SIG-M5 treated with dmso at 0.1 percent for 504 hours (cell line): ENCODE results near the gene GSPT1.
"Not testable (repeated sequence)": the region's sequence is repeated elsewhere in the genome, so short reads cannot be mapped to it uniquely, and the experiment has no call there.

Experiments
- DNase-seq: peaks from one replicate; lab custom pipeline; 2025; ENCODE audit not compliant: unreplicated experiment; lab: John Stamatoyannopoulos, UW

GSPT1 gene

DNA sequence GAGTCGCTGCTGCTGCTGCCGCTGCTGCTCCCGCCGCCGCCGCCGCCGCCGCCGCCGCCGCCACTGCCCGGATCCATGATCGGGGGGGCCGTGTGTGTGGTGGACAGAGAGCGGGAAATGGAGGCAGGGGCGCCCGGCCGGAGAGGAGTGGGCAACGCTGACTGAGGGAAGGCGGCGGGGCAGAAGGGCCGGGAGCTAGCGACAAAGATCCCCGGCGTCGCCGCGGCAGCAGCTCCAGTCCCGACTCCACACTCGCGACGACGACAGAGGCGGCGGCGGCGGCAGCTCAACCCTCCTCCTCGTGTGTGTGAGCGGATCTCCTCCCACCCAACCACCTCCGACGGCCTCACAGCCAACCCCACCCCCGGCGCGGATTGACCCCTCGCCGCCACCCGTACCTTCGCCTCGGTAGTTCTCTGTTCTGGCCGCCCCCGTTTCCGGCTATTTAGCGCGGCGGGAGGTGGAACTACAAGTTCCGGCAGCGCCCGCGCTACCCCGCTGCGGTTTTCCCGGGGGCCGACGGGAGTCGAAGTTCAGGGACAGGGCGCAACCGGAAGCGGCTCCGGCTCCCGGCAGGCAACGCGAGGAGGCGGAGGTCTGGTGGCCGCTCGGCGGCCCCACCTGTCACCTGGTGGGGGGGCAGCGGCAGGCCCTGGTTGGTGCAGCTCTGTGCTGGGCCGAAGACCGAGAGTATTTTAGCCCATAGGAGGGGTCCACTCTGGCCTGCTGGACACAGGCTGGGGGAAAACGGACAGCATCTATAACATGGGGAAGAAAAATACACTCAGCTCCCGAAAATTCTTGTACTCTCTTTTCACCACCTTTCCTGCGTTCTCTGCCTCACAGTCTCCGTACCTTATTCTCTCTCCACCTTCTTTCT lies at the start of gene GSPT1:
TSS of gene GSPT1 (minus strand) at position 313 of the 880 bp plus-strand sequence. CDS start at position 77, 236 bp downstream.
- peak; percentile 97 for DNase-seq

DNA sequence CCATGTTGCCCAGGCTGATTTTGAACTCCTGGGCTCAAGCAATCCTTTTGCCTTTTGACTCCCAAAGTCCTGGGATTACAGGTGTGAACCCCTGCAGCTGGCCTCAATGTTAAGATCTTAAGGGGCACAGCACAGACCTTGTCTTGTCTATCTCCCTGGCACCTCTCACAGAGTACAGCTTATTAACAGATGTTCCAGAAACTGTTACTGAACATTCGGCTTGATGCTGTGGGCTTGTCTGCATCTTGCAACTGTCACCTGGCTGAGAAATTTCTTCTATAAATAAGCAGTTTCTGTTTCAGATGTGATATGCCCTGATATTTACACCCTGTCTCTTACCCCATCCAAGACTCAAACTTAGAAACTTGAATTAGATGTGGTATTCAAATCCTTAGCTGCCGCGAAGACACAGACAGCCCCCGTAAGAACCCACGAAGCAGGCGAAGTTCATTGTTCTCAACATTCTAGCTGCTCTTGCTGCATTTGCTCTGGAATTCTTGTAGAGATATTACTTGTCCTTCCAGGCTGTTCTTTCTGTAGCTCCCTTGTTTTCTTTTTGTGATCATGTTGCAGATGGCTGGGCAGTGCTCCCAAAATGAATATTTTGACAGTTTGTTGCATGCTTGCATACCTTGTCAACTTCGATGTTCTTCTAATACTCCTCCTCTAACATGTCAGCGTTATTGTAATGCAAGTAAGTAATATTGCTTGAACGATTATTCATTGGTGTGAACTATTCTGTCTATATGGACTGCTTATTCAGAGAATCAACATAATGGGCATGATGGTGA lies 49.2 kb upstream of the GSPT1 start, which contains the start of gene TNFRSF17:
TSS of gene TNFRSF17 (plus strand) at position 450 of the 791 bp plus-strand sequence. CDS start at position 565, 115 bp downstream.
- DNase-seq = no peak

GRCh38 chr16:11963706-11964105 lies 48.0 kb upstream of the GSPT1 start:
- no peak for DNase-seq

GRCh38 chr16:11962978-11963377 lies 47.2 kb upstream of the GSPT1 start:
- DNase-seq = not testable (repeated sequence)

GRCh38 chr16:11962457-11962856 lies 46.7 kb upstream of the GSPT1 start:
- DNase-seq = not testable (repeated sequence)

GRCh38 chr16:11957591-11958395 lies 42.0 kb upstream of the GSPT1 start:
- no peak for DNase-seq

DNA sequence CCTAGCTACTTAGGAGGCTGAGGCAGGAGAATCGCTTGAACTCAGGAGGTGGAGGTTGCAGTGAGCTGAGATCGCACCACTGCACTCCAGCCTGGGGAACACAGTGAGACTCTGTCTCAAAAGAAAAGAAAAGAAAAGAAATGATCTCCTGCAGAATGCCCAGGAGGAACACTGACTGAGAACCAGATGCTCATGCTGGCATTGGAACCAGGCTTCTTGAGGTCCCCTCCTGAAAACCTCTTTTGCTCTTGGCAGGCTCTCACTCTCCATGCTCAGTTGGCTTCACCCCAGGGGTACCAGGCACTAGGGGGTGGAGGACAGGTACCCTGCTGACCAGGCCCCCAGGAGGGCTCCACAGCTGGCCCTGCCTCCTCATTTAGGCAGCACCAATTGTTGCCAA lies 40.8 kb upstream of the GSPT1 start:
- DNase-seq = no peak

DNA sequence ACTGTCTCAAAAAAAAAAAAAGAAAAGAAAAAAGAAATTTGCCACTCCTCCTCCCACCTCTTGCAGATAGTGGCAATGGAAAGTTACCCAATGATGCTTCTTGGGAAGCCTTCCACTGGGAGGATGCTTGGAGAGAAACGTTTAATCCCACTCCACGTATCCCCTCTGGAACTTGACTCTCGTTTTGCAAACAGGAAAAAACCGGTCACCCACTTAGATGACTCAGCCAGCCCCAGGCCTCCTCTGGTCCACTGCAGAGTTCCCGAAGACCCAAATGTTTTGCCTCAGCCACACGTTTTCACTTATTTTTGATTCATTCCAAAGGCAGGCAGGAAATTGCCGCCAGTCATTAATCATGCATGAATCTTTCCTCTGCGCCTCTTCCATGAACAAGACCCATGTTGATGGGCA lies 40.0 kb upstream of the GSPT1 start:
- no peak for DNase-seq

GRCh38 chr16:11953576-11953975 lies 37.8 kb upstream of the GSPT1 start:
- not testable (repeated sequence) for DNase-seq

DNA sequence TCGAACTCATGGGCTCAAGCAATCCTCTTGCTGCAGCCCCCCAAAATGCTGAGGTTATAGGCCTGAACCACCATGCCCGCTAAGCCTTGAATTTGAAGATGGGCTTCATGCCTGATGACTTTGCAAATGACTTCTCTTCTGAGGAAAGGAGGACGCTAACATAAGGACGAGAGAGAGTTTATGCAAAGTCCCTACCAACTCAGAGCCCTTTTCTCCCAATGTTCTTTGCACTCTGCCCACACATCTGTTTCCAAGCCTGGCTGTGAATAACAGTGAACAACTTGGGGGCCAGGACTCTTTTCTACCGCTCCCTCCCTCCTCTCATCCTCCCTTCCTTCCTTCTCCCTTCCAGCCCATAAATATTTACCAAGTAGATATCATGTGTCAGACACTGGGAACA lies 34.6 kb upstream of the GSPT1 start:
- no peak for DNase-seq

DNA sequence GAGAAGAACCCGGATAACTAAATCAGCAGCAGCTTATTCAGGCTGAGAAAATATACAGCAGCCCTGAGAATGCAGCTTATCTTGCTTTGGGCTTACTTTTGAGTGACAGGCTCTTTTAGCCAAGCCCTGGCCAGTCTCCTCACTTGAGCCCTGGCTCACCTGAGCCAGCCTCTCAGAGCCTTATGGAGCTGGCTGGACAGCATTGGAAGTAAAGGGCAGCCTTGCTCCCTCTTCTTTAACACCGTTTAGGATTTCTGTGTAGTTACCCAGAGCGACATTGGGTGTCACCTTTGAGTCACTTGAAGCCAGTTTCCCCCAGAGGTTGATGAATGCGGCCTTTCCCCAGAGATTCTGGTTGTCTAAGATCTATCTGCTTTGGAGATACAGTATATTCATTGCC lies 33.8 kb upstream of the GSPT1 start:
- peak; percentile 61 for DNase-seq

DNA sequence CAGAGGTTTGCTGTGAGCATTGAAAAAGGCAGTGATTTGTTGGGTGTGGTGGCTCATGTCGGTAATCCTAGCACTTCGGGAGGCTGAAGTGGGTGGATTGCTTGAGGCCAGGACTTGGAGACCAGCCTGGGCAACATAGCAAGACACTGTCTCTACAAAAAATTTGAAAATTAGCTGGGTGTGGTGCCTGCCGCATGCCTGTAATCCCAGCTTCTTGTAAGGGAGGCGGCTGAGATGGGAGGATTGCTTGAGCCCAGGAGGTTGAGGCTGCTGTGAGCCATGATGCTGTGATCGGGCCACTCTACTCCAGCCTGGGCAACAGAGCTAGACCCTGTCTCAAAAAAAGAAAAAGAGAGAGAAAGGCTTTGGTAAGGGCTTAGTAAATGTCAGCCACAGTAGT lies 33.1 kb upstream of the GSPT1 start:
- no peak for DNase-seq

DNA sequence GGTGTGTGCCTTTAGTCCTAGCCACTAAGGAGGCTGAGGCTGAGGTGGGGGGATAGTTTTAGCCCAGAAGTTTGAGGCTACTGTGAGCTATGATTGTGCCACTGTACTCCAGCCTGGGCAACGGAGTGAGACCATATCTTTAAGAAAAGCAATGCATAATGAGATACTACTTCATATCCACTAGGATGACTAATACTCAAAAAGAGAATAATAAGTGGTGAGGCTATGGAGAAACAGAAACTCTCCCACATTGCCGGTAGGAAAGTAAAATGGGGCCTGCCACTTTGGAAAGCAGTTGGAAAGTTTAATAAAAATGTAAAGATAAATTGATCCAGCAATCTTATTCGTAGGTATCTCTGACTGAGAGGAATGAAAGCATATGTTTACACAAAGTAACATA lies 30.7 kb upstream of the GSPT1 start:
- DNase-seq = no peak

GRCh38 chr16:11941945-11942344 lies 26.2 kb upstream of the GSPT1 start, which contains the start of gene NPIPB2:
Gene NPIPB2 (minus strand): TSS chr16:11942045. CDS start chr16:11942045, 0 bp downstream.
- not testable (repeated sequence) for DNase-seq

GRCh38 chr16:11927350-11927749 lies 11.6 kb upstream of the GSPT1 start:
- DNase-seq = not testable (repeated sequence)

GRCh38 chr16:11924046-11924445 lies 8.3 kb upstream of the GSPT1 start:
- DNase-seq = not testable (repeated sequence)

- peak; percentile 69 for DNase-seq
These were observed 949 bp upstream of the GSPT1 start for GRCh38 chr16:11916524-11917285.

DNA sequence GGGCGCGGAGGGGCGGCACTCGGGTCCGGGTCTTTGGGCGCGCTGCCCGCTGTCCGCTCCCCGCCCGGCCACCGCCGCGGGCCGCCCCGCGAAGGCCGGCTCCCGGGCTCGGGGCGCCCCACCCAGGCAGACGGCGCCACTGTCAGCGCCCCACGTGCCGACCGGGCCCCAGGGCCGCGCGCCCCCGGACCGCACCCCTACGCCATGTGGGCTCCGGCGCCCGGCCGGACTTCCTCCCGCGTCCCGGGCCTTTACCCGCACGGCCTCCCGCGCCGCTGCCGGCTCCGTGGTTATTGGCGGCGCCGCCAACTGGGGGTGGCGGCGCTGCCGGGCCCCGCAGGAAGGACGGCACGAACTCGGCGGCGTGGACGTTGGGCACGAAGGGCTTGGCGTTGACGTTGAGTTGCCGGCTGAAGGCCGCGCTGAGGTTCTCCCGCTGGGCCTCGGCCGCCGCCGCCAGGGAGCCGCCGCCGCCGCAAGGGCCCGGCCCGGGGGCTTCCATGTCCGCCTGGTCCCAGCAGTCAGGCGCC lies 577 bp downstream of the GSPT1 start:
- no peak for DNase-seq

GRCh38 chr16:11914210-11915113 lies 1.3 kb downstream of the GSPT1 start:
- peak; percentile 11 for DNase-seq
